HFFc6 (cell line): ENCODE results near the gene LBX1. TPM values are rescaled to one million over a fixed set of nuclear protein-coding genes. Genes with fewer than 3 reads are reported as not detected.

ENCODE experiments used
- DNase-seq: peaks from one replicate; pipeline ENCODE4 v3.0.0-alpha.2; 2018
- H3K27ac Mint-ChIP-seq: 2 replicates; pipeline ENCODE4 v1.8.0; 2020; ENCODE audit warnings: mild to moderate bottlenecking, mixed read lengths
- H3K27me3 Mint-ChIP-seq: 2 replicates; pipeline ENCODE4 v1.8.0; 2021; ENCODE audit warnings: mild to moderate bottlenecking, moderate library complexity, mixed read lengths; ENCODE audit not compliant: insufficient read depth
- H3K36me3 Mint-ChIP-seq: 2 replicates; pipeline ENCODE4 v1.8.0; 2021; ENCODE audit warnings: low read depth, mixed read lengths
- H3K4me1 Mint-ChIP-seq: 2 replicates; pipeline ENCODE4 v1.8.0; 2020; ENCODE audit warnings: low read depth, mixed read lengths
- H3K4me3 Mint-ChIP-seq: 2 replicates; pipeline ENCODE4 v1.8.0; 2020; ENCODE audit warnings: mild to moderate bottlenecking, moderate library complexity, mixed read lengths
- H3K9me3 Mint-ChIP-seq: 2 replicates; pipeline ENCODE4 v1.8.0; 2020; ENCODE audit warnings: mild to moderate bottlenecking, mixed read lengths
- total RNA-seq, 6 experiments: library from RNA; stranded (reverse); fragmentation: NEBNext Ultra II Directional; extraction: Animal tissue kit (Norgen Biotek cat#: 25700); gene quantifications; 2 replicates in 1 of 6; 3 replicates in 5 of 6; pipeline ENCODE4 v1.2.3, GENCODE V29; 2021
- TF ChIP-seq, protein P1 (sequence below): fragments of 200-600 bp; sonication (generic); IDR thresholded peaks from 2 replicates; pipeline ENCODE4 v1.5.0; 2021; ENCODE audit warnings: antibody characterized with exemption, mild to moderate bottlenecking

LBX1 gene
- total RNA-seq, 6 experiments from 2014 or later = not detected

DNA sequence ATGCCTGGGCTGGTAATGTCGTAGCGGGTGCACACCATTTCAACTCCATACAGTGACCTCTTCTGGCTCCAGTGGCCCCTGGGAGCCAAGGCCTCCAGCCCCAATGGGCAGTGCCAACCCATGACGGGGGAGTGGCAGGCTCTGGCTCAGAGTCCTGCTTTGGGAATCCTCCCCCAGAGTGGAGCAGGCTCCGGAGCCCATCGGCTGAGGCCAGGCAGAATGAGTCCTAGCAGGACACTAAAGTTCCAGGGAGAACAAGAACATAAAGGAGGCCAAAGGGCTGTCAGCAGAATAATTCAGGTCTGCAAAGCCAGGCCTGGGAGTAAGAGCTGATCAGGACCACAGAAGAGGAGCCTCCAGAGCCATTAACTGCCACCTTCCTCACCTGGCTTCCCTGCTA is 33.3 kb downstream of the LBX1 start:
- no peak for DNase-seq
- Mint-ChIP-seq H3K9me3 (no peaks in the 10 kb centered on the region), H3K27me3 (peaks cover 42% of the 10 kb centered on the region), H3K36me3 (no peaks in the 10 kb centered on the region), H3K4me1 (no peaks in the 10 kb centered on the region), H3K4me3 (no peak overlapping the region), H3K27ac (no peak overlapping the region)
- TF ChIP-seq, protein P1, sequence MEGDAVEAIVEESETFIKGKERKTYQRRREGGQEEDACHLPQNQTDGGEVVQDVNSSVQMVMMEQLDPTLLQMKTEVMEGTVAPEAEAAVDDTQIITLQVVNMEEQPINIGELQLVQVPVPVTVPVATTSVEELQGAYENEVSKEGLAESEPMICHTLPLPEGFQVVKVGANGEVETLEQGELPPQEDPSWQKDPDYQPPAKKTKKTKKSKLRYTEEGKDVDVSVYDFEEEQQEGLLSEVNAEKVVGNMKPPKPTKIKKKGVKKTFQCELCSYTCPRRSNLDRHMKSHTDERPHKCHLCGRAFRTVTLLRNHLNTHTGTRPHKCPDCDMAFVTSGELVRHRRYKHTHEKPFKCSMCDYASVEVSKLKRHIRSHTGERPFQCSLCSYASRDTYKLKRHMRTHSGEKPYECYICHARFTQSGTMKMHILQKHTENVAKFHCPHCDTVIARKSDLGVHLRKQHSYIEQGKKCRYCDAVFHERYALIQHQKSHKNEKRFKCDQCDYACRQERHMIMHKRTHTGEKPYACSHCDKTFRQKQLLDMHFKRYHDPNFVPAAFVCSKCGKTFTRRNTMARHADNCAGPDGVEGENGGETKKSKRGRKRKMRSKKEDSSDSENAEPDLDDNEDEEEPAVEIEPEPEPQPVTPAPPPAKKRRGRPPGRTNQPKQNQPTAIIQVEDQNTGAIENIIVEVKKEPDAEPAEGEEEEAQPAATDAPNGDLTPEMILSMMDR = no peak

DNA sequence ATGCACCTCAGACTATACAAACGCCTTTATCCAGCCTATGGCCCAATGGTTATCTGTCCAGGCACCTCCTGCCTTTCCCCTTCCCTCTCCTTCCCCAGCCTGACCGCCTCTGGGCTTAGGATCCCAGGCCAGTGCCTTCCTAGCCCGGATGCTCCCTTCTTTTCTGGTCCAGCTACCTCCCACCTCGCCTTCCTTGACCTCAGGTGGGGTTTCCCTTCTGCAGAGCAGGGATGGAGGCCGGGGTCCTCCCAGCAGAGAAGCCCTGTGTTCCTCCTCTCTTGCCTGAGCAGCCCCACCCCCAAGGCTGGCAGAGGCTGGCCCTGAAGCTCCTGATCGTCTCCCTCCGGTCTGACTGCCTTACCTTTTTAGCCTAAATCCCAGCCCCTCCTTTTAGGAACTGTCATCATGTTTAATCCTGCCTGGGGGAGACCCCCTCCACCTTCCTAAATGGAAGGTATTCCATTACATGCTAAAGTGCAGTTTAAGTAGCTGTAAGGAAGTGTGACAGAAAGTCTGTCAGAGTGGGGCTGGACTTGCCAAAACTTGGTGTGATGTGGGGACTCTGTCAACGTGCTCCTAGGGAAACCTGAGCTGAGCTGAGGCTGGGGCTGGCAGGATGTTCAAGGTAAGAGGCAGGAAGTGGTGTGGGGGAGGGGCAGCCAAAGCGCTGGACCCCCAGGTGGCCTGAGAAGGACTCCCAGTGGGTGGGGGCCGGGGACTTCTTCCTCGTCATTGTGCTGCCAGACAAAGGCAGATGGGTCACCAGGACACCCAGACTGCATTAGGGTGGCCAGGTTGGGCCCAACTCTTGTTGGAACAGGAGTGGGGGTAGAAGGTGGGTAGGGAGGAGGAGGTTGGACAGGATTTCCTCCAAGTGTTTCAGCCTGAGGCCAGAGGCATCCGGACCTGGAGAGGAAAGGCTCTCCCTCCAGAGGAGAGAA is 39.5 kb downstream of the LBX1 start:
- Mint-ChIP-seq H3K4me1 (no peaks in the 10 kb centered on the region), H3K4me3 (no peak overlapping the region), H3K9me3 (no peaks in the 10 kb centered on the region), H3K27me3 (peaks cover 31% of the 10 kb centered on the region), H3K27ac (no peak overlapping the region), H3K36me3 (no peaks in the 10 kb centered on the region)
- TF ChIP-seq, protein P1 = no peak
- no peak for DNase-seq

DNA sequence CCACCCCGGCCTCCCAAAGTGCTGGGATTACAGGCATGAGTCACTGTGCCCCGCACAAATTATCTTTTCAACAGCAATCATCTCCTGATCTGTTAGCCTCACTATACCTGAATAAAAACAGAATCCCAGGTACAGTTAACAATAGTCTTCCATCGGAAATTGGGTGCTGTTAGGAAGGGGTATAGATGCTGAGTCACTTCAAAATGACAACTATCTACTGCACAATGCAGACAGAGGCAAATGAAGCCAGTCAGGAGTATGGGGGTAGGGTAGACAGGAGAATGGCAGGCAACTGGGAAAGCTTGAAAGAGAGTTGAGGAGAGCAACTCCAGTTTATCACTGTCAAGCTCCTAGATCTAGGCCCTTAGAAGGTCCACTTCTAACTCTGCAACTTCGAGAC is 40.3 kb downstream of the LBX1 start:
- no peak overlapping the region for H3K4me3 Mint-ChIP-seq
- H3K4me1 Mint-ChIP-seq = no peaks in the 10 kb centered on the region
- no peaks in the 10 kb centered on the region for H3K9me3 Mint-ChIP-seq
- H3K27ac Mint-ChIP-seq = no peak overlapping the region
- H3K36me3 Mint-ChIP-seq = no peaks in the 10 kb centered on the region
- DNase-seq = no peak
- TF ChIP-seq, protein P1 = no peak
- H3K27me3 Mint-ChIP-seq = peaks cover 24% of the 10 kb centered on the region

DNA sequence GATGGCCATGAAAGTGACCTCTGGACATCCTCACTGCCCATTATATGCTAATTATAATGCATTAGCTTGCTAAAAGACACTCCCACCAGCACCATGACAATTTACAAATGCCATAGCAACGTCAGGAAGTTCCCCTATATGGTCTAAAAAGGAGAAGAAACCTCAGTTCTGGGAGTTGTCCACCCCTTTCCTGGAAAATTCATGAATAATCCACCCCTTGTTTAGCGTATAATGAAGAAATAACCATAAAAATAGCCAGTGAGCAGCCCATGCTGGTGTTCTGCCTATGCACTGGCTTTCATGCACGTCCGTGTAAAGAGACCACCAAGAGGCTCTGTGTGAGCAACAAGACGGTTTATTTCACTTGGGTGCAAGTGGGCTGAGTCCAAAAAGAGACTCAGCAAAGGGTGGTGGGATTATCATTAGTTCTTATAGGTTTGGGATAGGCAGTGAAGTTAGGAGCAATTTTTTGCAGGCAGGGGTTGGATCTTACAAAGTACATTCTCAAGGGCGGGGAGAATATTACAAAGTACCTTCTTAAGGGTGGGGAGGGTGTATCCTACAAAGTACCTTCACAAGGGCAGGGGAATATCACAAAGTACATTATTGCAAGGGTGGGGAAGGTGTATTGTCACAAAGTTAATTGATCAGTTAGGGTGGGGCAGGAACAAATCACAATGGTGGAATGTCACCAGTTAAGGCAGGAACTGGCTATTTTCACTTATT is 45.6 kb downstream of the LBX1 start:
- Mint-ChIP-seq H3K27ac (no peak overlapping the region), H3K9me3 (no peaks in the 10 kb centered on the region), H3K27me3 (peaks cover 28% of the 10 kb centered on the region), H3K4me3 (no peak overlapping the region), H3K36me3 (no peaks in the 10 kb centered on the region), H3K4me1 (no peaks in the 10 kb centered on the region)
- TF ChIP-seq, protein P1 = no peak
- no peak for DNase-seq

DNA sequence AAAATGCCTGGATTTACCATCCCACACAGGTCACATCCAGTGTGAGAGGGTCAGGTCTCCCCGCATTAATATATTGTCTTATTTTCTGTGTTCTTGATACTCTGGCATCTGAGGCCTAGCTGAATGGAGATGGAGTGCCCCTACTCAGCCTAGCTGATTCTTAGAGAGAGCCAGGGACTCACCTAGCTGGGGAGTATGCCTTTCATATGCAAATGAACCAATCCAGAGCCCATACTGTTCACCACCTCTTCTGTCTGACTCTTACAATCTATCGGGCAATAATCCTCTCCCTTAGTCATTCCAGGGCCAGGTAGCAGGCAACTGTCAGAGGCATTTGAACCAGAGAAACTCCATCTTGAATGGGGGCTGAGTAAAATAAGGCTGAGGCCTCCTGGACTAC is 46.3 kb downstream of the LBX1 start:
- no peak overlapping the region for H3K27ac Mint-ChIP-seq
- H3K27me3 Mint-ChIP-seq = peaks cover 30% of the 10 kb centered on the region
- no peaks in the 10 kb centered on the region for H3K36me3 Mint-ChIP-seq
- no peak overlapping the region for H3K4me3 Mint-ChIP-seq
- no peak for DNase-seq
- TF ChIP-seq, protein P1 = no peak
- no peaks in the 10 kb centered on the region for H3K4me1 Mint-ChIP-seq
- no peaks in the 10 kb centered on the region for H3K9me3 Mint-ChIP-seq

Other genes starting within 250 kb of the LBX1 start
- 100 to 1,000 TPM; 101 to 120 (median 115) TPM for gene MRPL43, start 242.0 kb downstream of the LBX1 start, total RNA-seq
- gene TWNK, start 241.9 kb downstream of the LBX1 start, total RNA-seq = 1 to 10 TPM; 5.7 to 9.5 (median 7.0) TPM
- 10 to 100 TPM; 66.8 to 80.5 (median 74.6) TPM for gene LZTS2, start 229.7 kb downstream of the LBX1 start, total RNA-seq
- gene PDZD7, start 198.3 kb downstream of the LBX1 start, total RNA-seq = 1 to 10 TPM; 1.1 to 1.9 (median 1.2) TPM
- 10 to 100 TPM; 44.1 to 57.4 (median 50.5) TPM for gene SFXN3, start 198.2 kb downstream of the LBX1 start, total RNA-seq
- gene KAZALD1, start 167.5 kb downstream of the LBX1 start, total RNA-seq = 10 to 100 TPM; 14.5 to 21.1 (median 19.9) TPM
- not detected for gene TLX1, start 98.2 kb downstream of the LBX1 start, total RNA-seq
- 10 to 100 TPM; 22.3 to 27.9 (median 24.5) TPM for gene BTRC, start 124.7 kb upstream of the LBX1 start, total RNA-seq